Stimulated activated CD4-positive, alpha-beta T cell treated with anti-CD3 and anti-CD28 coated beads, Interleukin-15, amount 100 ng/mL, for 24 hours (primary cell): ENCODE results near the gene UQCRC1.

Experiments
- DNase-seq: peaks from one replicate; pipeline ENCODE4 v3.0.0-alpha.2; 2020

The UQCRC1 gene

GRCh38 chr3:48569808-48570450 is 39.5 kb downstream of the UQCRC1 start:
- DNase-seq, result no peak

GRCh38 chr3:48569400-48569799 is 40.0 kb downstream of the UQCRC1 start:
- DNase-seq, result no peak

- no peak for DNase-seq
These were observed 41.0 kb downstream of the UQCRC1 start for GRCh38 chr3:48568476-48568875.

- no peak for DNase-seq
These were observed 41.9 kb downstream of the UQCRC1 start for GRCh38 chr3:48567500-48567899.

GRCh38 chr3:48567090-48567489 is 42.4 kb downstream of the UQCRC1 start:
- DNase-seq, result no peak

DNA sequence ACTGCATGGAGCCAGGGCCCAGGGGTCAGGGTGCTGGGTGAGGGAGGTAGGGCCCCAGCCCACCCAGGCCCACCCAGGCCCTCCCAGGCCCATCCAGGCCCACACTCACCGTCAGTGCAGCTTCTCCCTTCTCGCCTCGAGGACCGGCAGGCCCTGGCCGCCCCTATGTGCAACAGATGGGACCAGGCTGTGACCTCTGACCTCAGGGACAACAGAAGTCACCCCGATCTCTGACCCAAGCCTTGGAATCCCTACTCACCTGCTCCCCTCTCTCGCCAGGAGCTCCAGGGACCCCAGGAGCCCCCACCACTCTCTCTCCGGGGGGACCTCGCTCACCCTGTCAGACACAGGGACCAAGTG is 43.1 kb downstream of the UQCRC1 start:
- DNase-seq, result no peak

- peak; percentile 18 for DNase-seq
These were observed 43.6 kb downstream of the UQCRC1 start for GRCh38 chr3:48565591-48566400.

GRCh38 chr3:48565186-48565585 is 44.3 kb downstream of the UQCRC1 start:
- no peak for DNase-seq

- no peak for DNase-seq
These were observed 44.8 kb downstream of the UQCRC1 start for GRCh38 chr3:48564667-48565066.

GRCh38 chr3:48564022-48564421 is 45.4 kb downstream of the UQCRC1 start:
- peak; percentile 24 for DNase-seq

- DNase-seq, result no peak
These were observed 46.0 kb downstream of the UQCRC1 start, which contains the start of gene UCN2 for GRCh38 chr3:48563382-48563918. Gene UCN2 (minus strand): TSS chr3:48563781. CDS start chr3:48563124, 657 bp downstream.

DNA sequence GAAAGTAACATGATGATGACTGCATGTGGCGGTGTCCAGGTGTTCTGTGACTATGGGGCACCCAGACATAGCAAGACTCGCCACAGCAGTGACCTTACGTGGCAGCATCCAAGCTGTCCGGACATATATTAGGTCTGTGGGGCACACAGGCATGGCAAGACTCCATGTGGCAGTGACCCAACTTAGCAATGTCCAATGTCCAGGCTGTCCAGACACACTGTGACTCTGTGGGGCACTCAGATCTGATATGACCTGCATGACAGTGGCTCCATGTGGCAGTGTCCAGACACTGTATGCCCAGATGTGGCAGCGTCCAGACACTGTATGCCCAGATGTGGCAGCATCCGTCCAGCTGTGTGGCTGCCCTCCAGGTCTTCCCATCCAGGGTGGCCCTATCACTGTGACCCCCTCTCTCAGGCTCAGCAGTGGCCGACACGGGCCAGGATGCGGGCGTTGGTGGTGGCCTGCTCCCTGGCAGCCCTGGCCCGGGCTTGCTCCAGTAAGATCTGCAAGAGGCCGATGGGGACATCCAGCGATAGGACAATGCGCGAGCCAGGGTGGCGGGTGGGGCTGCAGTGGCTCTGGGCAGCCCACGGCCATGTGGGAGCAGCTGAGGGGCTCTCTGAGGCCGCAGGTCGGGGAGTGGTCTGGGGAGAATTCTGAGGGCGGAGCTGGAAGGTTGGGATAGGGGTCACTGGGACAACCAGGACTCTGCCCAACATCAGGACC is 46.9 kb downstream of the UQCRC1 start:
- no peak for DNase-seq

- DNase-seq, result no peak
These were observed 48.3 kb downstream of the UQCRC1 start for GRCh38 chr3:48561045-48561736.

GRCh38 chr3:48560648-48561018 is 48.8 kb downstream of the UQCRC1 start:
- no peak for DNase-seq

- DNase-seq, result no peak
These were observed 50.8 kb downstream of the UQCRC1 start for GRCh38 chr3:48558493-48559134.

GRCh38 chr3:48556796-48557626 is 52.4 kb downstream of the UQCRC1 start, which contains the start of gene PFKFB4:
Gene PFKFB4 (minus strand): TSS chr3:48556803. CDS start chr3:48556777, 26 bp downstream.
- peak; percentile 99 for DNase-seq

DNA sequence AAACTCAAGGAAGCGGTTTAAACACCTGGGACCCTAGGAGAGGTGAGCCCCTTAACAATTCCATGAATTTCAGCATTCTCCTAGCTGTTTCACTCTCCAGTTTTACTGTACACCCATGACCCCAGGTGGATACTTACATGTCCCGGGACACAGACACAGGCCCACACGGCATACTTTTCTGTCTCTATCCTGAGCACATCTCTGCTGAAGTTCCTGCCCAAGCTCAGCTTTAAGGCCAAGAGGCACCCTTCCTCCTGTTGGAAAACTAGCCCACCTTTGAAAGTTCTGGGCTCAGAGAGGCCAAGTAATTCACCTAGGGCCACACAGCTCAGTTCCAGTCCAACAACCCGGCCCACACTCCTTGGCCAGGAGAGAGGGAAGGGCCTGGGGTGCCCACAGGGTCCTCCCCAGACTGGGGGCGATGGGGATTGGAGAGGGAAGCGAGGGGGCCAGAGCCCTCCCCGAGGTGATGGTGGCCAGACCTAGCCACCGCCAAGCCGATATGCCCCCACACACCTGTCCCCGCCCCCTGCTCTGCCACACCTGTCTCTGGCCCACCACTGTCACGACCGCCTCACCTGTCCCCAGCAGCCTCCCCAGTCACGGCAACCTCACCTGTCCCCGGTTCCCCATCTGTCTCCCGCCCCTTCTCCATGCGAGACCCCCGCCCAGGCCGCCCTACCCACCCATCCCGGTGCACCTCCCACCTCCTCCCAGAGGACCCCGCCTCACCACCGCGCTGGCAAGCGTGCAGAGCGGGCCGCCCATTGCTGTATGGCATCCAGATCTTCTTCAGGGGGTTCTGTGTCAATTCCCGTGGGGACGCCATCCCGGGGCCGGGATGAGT is 53.3 kb downstream of the UQCRC1 start:
- no peak for DNase-seq

- DNase-seq, result no peak
These were observed 54.1 kb downstream of the UQCRC1 start for GRCh38 chr3:48555231-48555948.
